GM23248 (cell line): Measurements from ENCODE around the gene PSG7.
"Not testable (repeated sequence)": the region's sequence is repeated elsewhere in the genome, so short reads cannot be mapped to it uniquely, and the experiment has no call there.

ENCODE experiments used
- EZH2 ChIP-seq: fragments of 200-600 bp; sonication (generic); IDR thresholded peaks from 2 replicates; pipeline ENCODE4 v1.6.1; 2018; ENCODE audit warnings: antibody characterized with exemption, mild to moderate bottlenecking; ENCODE audit not compliant: insufficient read depth, poor library complexity, severe bottlenecking
- EZH2phosphoT487 ChIP-seq: fragments of 200-600 bp; sonication (generic); IDR thresholded peaks from 2 replicates; pipeline ENCODE4 v1.6.1; 2018; ENCODE audit warnings: antibody characterized with exemption, moderate library complexity, mild to moderate bottlenecking, low read depth; ENCODE audit not compliant: insufficient read depth

DNA sequence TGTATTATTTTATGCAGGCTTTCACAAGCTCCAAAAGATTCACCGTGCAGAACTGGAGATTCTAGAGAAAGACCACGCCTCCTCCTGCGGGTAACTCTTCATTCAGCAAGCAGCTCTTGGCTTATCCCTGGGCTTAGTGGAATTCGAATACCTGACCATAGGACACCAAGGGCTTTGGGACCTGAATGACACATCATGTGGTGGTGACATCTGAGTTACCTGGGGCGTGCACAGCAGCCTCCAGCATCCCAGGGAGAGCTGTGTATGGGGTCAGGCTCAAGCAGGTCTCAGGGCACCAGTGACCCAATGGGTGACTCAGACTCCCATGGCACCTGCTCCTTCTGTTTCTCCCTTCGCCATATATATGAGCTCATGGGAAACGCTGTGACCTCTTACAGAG, 46.6 kb downstream of the PSG7 start:
- TF ChIP-seq EZH2, EZH2phosphoT487: not testable (repeated sequence)
